Keratinocyte (primary cell): ENCODE measurements around the gene DPP10.

Source experiments
- CTCF ChIP-seq, 3 experiments: IDR thresholded peaks in 1 of 3; conservative IDR thresholded peaks in 1 of 3; optimal IDR thresholded peaks in 1 of 3; 2 replicates in 2 of 3; 3 replicates in 1 of 3; pipeline versions ENCODE3 to v1.5.1; 2011; ENCODE audit warnings: low read length in 3 of 3, mild to moderate bottlenecking in 3 of 3, moderate library complexity in 2 of 3, control low read depth in 1 of 3, inconsistent platforms in 1 of 3; ENCODE audit not compliant: insufficient read depth in 2 of 3; ENCODE audit errors: extremely low read depth in 1 of 3
- EZH2 ChIP-seq: IDR thresholded peaks from one replicate; pipeline ENCODE4 v1.6.1; 2012; ENCODE audit warnings: inconsistent platforms, mild to moderate bottlenecking, low read length, moderate library complexity

- TF ChIP-seq CTCF (optimal IDR thresholded peaks at IDR 0.05 in 1 of 3, IDR thresholded peaks at IDR 0.05 in 1 of 3, conservative IDR thresholded peaks at IDR 0.05 in 1 of 3; ENCODE audit: extremely low read depth in 1 of 3, insufficient read depth in 2 of 3, low read length in 3 of 3) (no peak), EZH2 (no peak)
Measured at GRCh38 chr2:115129536-115129935, 687.1 kb downstream of the DPP10 start.
